ENCODE data around the gene PTPRJ.

DNA sequence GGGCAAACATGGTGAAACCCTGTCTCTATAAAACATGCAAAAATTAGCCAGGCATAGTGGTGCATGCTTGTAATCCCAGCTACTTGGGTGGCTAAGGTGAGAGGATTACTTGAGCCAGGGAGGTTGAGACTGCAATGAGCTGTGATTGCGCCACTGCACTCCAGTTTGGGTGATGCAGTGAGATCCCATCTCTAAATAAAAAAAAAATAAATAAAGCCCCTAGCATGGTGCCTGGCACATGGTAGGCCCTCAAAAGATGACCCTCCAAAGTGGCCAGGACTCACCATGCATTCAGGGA, 74.6 kb downstream of the PTPRJ start:
- TF ChIP-seq POLR2A (IDR thresholded peaks at IDR 0.05; ENCODE audit: low read length) (no peak), GATA1 (IDR thresholded peaks at IDR 0.05; ENCODE audit: low read depth, low read length) (no peak)

All from erythroblast (primary cell).